ENCODE data around the gene CLBA1.

DNA sequence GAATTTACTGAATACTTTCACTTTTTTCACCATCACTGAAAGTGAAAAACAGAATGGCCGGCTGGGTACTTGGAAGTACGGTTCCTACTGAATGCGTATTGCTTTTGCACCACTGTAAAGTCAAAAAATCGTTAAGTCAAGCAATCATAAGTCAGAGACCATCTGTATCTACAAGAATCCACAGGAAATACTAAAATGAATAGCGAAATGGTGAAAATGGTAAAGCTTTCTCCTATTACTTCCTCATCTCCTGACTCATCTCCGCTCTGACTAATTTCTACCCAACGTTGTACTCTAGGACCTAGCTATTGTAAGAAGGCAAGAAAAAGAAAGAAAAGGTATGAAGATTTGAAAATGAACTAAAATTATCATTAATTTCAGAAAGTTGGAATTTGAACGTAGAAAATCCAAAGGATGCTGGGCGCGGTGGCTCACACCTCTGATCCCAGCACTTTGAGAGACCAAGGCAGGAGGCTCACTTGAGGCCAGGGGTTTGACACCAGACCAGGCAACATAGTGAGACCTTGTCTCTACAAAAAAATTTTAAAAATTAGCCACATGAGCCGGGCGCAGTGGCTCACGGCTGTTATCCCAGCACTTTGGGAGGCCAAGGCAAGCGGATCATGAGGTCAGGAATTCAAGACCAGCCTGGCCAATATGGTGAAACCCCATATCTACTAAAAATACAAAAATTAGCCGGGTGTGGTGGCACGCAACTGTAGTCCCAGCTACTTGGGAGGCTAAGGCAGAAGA lies 40.6 kb downstream of the CLBA1 start:
- TF ChIP-seq, protein P1, sequence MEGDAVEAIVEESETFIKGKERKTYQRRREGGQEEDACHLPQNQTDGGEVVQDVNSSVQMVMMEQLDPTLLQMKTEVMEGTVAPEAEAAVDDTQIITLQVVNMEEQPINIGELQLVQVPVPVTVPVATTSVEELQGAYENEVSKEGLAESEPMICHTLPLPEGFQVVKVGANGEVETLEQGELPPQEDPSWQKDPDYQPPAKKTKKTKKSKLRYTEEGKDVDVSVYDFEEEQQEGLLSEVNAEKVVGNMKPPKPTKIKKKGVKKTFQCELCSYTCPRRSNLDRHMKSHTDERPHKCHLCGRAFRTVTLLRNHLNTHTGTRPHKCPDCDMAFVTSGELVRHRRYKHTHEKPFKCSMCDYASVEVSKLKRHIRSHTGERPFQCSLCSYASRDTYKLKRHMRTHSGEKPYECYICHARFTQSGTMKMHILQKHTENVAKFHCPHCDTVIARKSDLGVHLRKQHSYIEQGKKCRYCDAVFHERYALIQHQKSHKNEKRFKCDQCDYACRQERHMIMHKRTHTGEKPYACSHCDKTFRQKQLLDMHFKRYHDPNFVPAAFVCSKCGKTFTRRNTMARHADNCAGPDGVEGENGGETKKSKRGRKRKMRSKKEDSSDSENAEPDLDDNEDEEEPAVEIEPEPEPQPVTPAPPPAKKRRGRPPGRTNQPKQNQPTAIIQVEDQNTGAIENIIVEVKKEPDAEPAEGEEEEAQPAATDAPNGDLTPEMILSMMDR (IDR thresholded peaks at IDR 0.05): no peak
- TF ChIP-seq POLR2A (IDR thresholded peaks at IDR 0.05): no peak

Measured in uterus (tissue), 2 donors.